GM18858 (cell line): ENCODE data around the gene GC.
A peak's percentile ranks its signal among the peaks of the same experiment; 100 is the strongest.
"Not testable (repeated sequence)": the region's sequence is repeated elsewhere in the genome, so short reads cannot be mapped to it uniquely, and the experiment has no call there.

Experiments
- ATAC-seq: cut with Tn5 transposase; IDR thresholded peaks from one replicate; pipeline ENCODE4 v1.9.1; 2021; ENCODE audit not compliant: unreplicated experiment

The GC gene

GRCh38 chr4:71768123-71768522 is 15.8 kb downstream of the GC start:
- no peak for ATAC-seq

DNA sequence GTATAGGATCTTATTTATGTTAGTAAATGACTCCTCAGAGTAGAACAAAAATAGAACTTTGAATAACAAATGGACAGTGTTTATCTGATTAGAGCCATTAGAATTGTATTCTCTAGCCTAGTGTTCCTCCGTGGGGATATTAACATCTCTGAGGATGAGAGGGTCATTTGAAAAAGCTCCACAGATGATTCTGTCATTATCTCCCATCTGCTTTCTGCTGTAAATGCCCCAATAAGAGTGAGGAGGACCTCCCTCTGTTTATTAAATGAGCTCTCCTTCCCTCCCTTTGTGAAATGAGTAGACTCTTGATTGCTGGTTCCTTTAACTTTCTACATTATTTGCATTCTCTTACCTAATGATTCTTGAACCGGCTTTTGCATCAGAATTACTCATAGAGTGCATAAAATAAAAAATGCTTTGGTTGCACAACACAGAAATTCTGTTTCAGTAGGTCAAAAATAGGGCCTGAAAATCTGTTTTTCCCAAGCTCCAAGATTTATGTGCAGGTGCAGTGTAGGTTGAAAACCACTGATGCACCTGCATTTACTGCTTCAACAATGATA is 18.0 kb downstream of the GC start:
- ATAC-seq: no peak

GRCh38 chr4:71765350-71765749 is 18.5 kb downstream of the GC start:
- ATAC-seq: no peak

DNA sequence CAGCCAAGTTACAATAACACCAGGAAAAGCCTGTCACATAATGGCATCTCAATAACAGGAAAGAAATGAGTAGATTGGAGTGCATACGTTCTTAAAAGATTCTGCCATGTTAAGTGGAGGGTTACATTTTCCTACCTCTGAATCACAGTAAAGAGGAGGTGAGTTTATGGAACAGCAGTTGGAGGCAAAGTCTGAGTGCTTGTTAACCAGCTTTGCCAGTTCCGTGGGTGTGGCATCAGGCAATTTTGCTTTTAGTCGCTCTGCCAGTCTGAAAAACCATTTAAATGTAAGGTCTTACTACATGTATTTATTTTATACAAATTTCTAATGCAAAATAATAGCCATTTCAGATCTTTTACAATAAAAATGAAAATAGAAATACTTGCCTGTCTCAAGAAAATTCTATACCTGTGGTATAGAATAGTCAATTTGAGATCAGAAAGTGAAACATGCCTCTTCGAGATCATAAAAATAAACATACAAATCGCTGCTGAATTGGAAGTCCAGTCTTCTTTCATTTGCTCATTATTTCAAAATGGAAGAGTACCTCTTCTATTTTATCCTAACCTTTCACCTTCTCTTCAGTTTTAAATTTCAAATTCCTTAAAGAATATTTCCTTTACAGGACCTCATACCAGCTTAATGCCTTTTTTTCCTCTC is 31.4 kb downstream of the GC start:
- no peak for ATAC-seq

GRCh38 chr4:71749008-71749594 is 34.8 kb downstream of the GC start:
- no peak for ATAC-seq

DNA sequence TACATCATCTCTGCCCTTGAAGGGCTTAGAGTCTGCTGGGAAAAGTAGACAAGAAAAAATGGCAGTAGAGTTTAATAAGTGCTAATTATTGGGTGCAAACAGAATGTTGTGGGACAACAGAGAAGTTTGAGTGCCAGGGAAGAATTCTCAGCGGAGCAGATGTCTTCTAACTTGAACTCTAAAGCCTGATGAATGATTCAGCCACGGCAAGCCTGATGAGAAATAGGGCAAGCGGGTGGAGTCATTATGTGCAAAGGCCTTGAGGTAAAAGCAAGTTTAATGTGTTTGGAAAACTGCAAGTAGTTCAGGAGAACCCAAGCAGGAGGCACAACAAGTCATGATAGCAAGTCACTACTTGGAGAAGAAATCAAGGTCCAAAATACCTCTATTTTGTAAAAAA is 37.5 kb downstream of the GC start:
- no peak for ATAC-seq

GRCh38 chr4:71738782-71739181 is 45.1 kb downstream of the GC start:
- ATAC-seq: not testable (repeated sequence)

DNA sequence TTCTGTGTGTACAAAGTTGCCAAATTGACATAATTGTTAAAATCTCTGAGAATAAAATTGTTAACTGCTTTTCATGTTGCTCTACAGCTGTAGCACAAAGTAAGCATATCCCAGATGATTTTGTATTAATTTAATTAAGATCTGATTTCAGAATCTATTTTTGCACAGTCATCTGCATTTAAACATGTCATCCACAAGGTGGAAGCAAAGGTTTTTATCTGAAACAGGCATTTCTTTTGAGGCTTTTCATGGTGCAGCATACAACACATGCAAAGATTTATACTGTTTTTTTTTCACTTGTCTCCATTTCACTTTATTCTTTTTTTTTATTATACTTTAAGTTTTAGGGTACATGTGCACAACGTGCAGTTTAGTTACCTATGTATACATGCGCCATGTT is 51.2 kb downstream of the GC start:
- ATAC-seq: no peak

DNA sequence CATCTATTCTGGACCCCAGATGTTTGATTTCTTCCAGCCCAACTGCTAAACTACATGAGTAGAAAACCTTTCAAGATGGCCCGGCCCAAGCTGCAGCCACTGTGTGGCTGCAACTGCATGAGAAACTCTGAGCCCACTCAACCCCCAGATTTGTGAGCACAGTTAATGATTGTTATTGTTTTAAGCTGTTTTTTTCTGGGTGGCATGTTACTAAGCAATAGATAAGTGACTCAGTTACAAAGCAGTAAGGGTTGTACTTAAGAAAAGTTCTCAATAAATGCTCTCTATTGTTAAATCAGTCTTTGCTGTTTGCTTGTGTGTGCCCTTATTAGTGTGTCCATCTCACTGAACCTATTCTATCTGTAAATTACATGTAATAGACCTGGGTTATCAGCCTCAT is 51.8 kb downstream of the GC start:
- ATAC-seq: no peak

GRCh38 chr4:71729856-71730255 is 54.0 kb downstream of the GC start:
- no peak for ATAC-seq

GRCh38 chr4:71713611-71714203 is 70.2 kb downstream of the GC start:
- peak; percentile 76 for ATAC-seq

DNA sequence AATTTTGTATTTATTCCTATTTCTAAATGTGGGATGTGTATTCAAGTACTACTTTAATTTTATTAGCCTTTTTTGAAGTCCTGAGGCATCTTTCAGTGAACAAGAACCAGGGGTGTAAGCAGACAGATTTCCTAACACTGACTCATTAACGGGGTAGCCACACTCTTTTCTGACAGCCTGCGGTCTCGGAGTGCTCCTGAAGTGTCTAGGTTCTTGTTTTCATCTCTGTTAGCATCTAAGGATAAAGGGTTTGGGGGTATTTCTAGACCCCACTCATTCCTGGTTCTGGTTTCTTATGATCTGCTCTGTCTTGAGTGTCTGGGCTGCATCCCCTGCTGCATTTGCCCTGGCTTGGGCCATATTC is 71.9 kb downstream of the GC start:
- no peak for ATAC-seq

- no peak for ATAC-seq
Measured at GRCh38 chr4:71711044-71711984, 72.6 kb downstream of the GC start.

DNA sequence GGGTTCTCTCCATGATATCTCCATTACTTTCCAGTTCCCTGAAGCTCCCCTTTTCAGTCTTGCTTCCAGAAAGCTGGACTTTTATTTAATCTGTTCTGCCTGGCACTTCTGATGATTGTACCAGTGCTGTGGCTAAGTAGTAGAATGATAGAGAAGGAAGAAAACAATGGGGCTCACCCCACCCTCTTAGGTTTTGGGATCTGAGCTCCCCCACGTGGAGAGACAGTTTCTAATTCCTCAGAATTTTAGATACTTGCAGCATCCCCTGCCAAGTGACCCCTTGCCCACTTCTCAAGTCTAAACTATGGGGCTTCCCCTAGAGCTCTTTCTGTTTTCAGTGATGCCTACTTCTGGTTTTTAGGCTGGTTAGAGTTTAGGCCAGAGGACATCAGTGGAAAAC is 73.9 kb downstream of the GC start:
- no peak for ATAC-seq

DNA sequence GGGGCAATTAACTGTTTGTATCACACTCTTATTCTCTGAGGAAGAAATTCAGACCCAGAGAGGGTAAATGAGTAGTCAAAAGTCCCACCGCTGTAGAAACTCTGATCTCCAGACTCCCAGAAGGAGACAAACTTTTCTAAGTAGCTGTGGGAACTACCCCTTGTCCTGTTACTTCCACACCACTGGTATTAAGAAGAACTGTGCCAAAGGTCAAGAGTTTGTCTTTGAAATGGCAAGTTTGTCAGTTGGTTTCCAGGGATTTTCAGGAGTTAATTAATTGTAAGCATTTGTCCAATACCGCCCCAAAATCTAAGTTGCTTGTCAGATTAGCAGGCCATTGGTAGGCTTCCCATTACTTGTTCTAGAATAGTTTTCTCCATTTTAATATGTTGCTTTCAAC is 85.7 kb downstream of the GC start:
- no peak for ATAC-seq

GRCh38 chr4:71697031-71697430 is 86.8 kb downstream of the GC start:
- ATAC-seq: no peak

GRCh38 chr4:71694961-71695360 is 88.9 kb downstream of the GC start:
- ATAC-seq: no peak

GRCh38 chr4:71692963-71693362 is 90.9 kb downstream of the GC start:
- no peak for ATAC-seq

- no peak for ATAC-seq
Measured at GRCh38 chr4:71692198-71692597, 91.7 kb downstream of the GC start.
